SK-N-MC (cell line): ENCODE measurements around the gene SMG6.

ENCODE experiments used
- EZH2 ChIP-seq: fragments of 200-600 bp; sonication (generic); IDR thresholded peaks from one replicate; pipeline ENCODE4 v1.6.1; 2017; ENCODE audit warnings: antibody characterized with exemption
- POLR2AphosphoS5 ChIP-seq: IDR thresholded peaks from 2 replicates; pipeline ENCODE4 v1.6.1; 2012; ENCODE audit warnings: mild to moderate bottlenecking, low read depth, low read length, borderline replicate concordance

DNA sequence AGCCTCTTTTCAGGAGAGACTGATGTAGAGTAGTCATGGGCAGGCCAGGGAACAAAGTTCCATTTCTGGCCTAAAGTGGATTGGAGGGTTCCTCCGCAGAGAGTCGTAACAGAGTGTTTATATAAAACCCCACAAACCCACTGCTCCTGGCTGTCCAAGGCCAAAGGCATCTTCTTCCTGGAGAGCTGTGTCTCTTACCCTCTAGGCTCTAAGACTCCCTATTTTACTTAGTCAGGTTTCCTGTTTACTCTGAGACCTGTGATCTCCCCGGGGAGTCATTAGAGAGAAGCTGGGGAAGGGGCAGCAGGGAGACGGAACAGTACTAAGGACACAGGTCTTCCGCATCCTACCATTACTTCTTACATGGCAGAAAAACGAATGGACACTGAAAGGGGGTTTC, 179.2 kb downstream of the SMG6 start:
- TF ChIP-seq POLR2AphosphoS5, result no peak
- TF ChIP-seq EZH2, result no peak
